WTC11 (cell line): ENCODE data around the gene TMEM135. TPM values are rescaled to one million over a fixed set of nuclear protein-coding genes. Genes with fewer than 3 reads are reported as not detected.

Experiments used
- ATAC-seq: fragments of 200-7000 bp; cut with Tn5 transposase; 2 replicates; pipeline ENCODE4 v1.10.0; 2021; ENCODE audit warnings: mild to moderate bottlenecking, moderate library complexity
- CTCF ChIA-PET: fragments of 300-600 bp; sonication (Branson Sonifier 250); formaldehyde crosslinking; loops from one replicate; lab custom pipeline; 2021; ENCODE audit warnings: antibody characterized with exemption; lab: Charles Lee
- POLR2A ChIA-PET: fragments of 350-600 bp; sonication (Branson Sonifier 250); formaldehyde crosslinking; loops from one replicate; lab custom pipeline; 2021; ENCODE audit warnings: antibody characterized with exemption; lab: Charles Lee
- DNase-seq: peaks from one replicate; pipeline ENCODE4 v3.0.0; 2021; ENCODE audit warnings: low spot score
- H3K27ac Mint-ChIP-seq: 2 replicates; pipeline ENCODE4 v1.8.0; 2021; ENCODE audit warnings: mixed read lengths
- H3K27me3 Mint-ChIP-seq: 2 replicates; pipeline ENCODE4 v1.8.0; 2021; ENCODE audit warnings: low read depth, mild to moderate bottlenecking, moderate library complexity, mixed read lengths
- H3K36me3 Mint-ChIP-seq: 2 replicates; pipeline ENCODE4 v1.8.0; 2021; ENCODE audit warnings: mixed read lengths
- H3K4me1 Mint-ChIP-seq: 2 replicates; pipeline ENCODE4 v1.8.0; 2022; ENCODE audit warnings: mixed read lengths
- H3K4me3 Mint-ChIP-seq: 2 replicates; pipeline ENCODE4 v1.8.0; 2021; ENCODE audit warnings: mild to moderate bottlenecking, moderate library complexity, mixed read lengths
- H3K9me3 Mint-ChIP-seq: 2 replicates; pipeline ENCODE4 v1.8.0; 2021; ENCODE audit warnings: mixed read lengths
- CREB1 ChIP-seq: sonication (generic); formaldehyde crosslinking; IDR thresholded peaks from 2 replicates; pipeline ENCODE4 v1.8.0; 2023; ENCODE audit warnings: mild to moderate bottlenecking, missing genetic modification reagents
- FOXP1 ChIP-seq: sonication (generic); formaldehyde crosslinking; IDR thresholded peaks from 2 replicates; pipeline ENCODE4 v1.8.0; 2022; ENCODE audit warnings: missing genetic modification reagents, mild to moderate bottlenecking, moderate library complexity, borderline replicate concordance
- JUN ChIP-seq: sonication (generic); formaldehyde crosslinking; IDR thresholded peaks from 2 replicates; pipeline ENCODE4 v1.8.0; 2023; ENCODE audit warnings: mild to moderate bottlenecking, missing genetic modification reagents
- MYBL2 ChIP-seq: sonication (generic); formaldehyde crosslinking; IDR thresholded peaks from 2 replicates; pipeline ENCODE4 v1.8.1; 2023; ENCODE audit warnings: mild to moderate bottlenecking, moderate library complexity, missing genetic modification reagents
- PRRX2 ChIP-seq: fragments of 250-450 bp; sonication (Bioruptor Pico); IDR thresholded peaks from 2 replicates; pipeline ENCODE4 v1.8.0; 2021; ENCODE audit warnings: mild to moderate bottlenecking
- RELA ChIP-seq: sonication (generic); formaldehyde crosslinking; IDR thresholded peaks from 2 replicates; pipeline ENCODE4 v1.8.1; 2022; ENCODE audit warnings: missing genetic modification reagents, mild to moderate bottlenecking, borderline replicate concordance
- SP1 ChIP-seq: sonication (generic); formaldehyde crosslinking; conservative IDR thresholded peaks from 2 replicates; pipeline ENCODE4 v1.8.1; 2022; ENCODE audit warnings: missing genetic modification reagents
- TP53 ChIP-seq: sonication (generic); formaldehyde crosslinking; IDR thresholded peaks from 2 replicates; pipeline ENCODE4 v1.8.1; 2023; ENCODE audit warnings: mild to moderate bottlenecking, missing genetic modification reagents
- ZNF121 ChIP-seq: sonication (generic); formaldehyde crosslinking; IDR thresholded peaks from 2 replicates; pipeline ENCODE4 v1.8.0; 2023; ENCODE audit warnings: missing genetic modification reagents
- ZNF396 ChIP-seq: fragments of 250-450 bp; sonication (Bioruptor Pico); IDR thresholded peaks from 2 replicates; pipeline ENCODE4 v1.8.0; 2021; ENCODE audit warnings: mild to moderate bottlenecking, moderate library complexity, borderline replicate concordance
- total RNA-seq: library from RNA; stranded (reverse); gene quantifications from 3 replicates; pipeline ENCODE4 v1.2.3, GENCODE V29; 2021
- TF ChIP-seq, protein P1 (sequence below): sonication (generic); formaldehyde crosslinking; IDR thresholded peaks from 2 replicates; pipeline ENCODE4 v1.8.1; 2023; ENCODE audit warnings: mild to moderate bottlenecking, missing genetic modification reagents
- TF ChIP-seq, protein P2 (sequence below): fragments of 250-450 bp; sonication (Bioruptor Pico); IDR thresholded peaks from 2 replicates; pipeline ENCODE4 v1.9.0; 2021; ENCODE audit warnings: mild to moderate bottlenecking, borderline replicate concordance
- TF ChIP-seq, protein P3 (sequence below): sonication (generic); formaldehyde crosslinking; conservative IDR thresholded peaks from 2 replicates; pipeline ENCODE4 v1.8.1; 2022; ENCODE audit warnings: mild to moderate bottlenecking, missing genetic modification reagents
- TF ChIP-seq, protein P4 (sequence below): sonication (generic); formaldehyde crosslinking; IDR thresholded peaks from 2 replicates; pipeline ENCODE4 v1.8.1; 2023; ENCODE audit warnings: mild to moderate bottlenecking, missing genetic modification reagents, moderate library complexity
- TF ChIP-seq, protein P5 (sequence below): sonication (generic); formaldehyde crosslinking; IDR thresholded peaks from 2 replicates; pipeline ENCODE4 v1.8.1; 2022; ENCODE audit warnings: missing genetic modification reagents, borderline replicate concordance
- TF ChIP-seq, protein P6 (sequence below): sonication (generic); formaldehyde crosslinking; IDR thresholded peaks from 2 replicates; pipeline ENCODE4 v1.8.0; 2023; ENCODE audit warnings: missing genetic modification reagents, mild to moderate bottlenecking, borderline replicate concordance

TMEM135 gene
- total RNA-seq, 1 experiment from 2014 or later, result 35.8 TPM

DNA sequence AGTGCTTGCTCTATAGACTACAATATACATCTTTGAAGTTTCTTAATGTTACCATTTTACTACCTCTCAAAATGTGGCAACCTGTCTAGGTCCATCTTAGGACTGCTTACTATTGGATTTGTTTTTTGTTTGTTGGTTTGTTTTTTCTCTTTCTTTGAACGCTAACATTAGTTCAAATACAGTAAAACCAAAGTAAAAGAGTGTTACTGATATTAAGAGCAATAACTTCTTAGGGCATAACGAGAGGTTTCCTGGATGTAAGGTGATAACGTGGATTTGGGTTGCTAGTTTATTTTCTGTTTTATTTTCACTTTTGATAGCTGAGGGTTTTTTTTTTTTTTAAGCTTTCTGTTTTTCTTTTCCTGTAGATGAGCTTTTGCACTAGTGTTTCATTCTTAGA is 43.6 kb downstream of the TMEM135 start:
- Mint-ChIP-seq H3K4me1 (peaks cover 28% of the 10 kb centered on the region), H3K4me3 (no peak overlapping the region), H3K9me3 (peaks cover 8% of the 10 kb centered on the region), H3K27ac (no peak overlapping the region; the same call in 1 of the 2 replicates), H3K36me3 (peaks cover 20% of the 10 kb centered on the region), H3K27me3 (peaks cover 57% of the 10 kb centered on the region)
- ChIA-PET CTCF (interaction anchor here (0.7 to 1.6 kb wide), 2 partner anchors 16 to 86 kb away, joined by 3 to 7 read pairs; no protein-coding TSS in a partner anchor), POLR2A (no interaction called here)
- TF ChIP-seq ZNF121 (no peak), JUN (no peak), PRRX2 (no peak), RELA (CRISPR knock-in tag) (no peak), CREB1 (no peak), ZNF396 (CRISPR knock-in tag) (no peak), TP53 (CRISPR knock-in tag) (no peak), MYBL2 (no peak)
- TF ChIP-seq, protein P1, sequence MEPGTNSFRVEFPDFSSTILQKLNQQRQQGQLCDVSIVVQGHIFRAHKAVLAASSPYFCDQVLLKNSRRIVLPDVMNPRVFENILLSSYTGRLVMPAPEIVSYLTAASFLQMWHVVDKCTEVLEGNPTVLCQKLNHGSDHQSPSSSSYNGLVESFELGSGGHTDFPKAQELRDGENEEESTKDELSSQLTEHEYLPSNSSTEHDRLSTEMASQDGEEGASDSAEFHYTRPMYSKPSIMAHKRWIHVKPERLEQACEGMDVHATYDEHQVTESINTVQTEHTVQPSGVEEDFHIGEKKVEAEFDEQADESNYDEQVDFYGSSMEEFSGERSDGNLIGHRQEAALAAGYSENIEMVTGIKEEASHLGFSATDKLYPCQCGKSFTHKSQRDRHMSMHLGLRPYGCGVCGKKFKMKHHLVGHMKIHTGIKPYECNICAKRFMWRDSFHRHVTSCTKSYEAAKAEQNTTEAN (CRISPR knock-in tag), result no peak
- TF ChIP-seq, protein P2, sequence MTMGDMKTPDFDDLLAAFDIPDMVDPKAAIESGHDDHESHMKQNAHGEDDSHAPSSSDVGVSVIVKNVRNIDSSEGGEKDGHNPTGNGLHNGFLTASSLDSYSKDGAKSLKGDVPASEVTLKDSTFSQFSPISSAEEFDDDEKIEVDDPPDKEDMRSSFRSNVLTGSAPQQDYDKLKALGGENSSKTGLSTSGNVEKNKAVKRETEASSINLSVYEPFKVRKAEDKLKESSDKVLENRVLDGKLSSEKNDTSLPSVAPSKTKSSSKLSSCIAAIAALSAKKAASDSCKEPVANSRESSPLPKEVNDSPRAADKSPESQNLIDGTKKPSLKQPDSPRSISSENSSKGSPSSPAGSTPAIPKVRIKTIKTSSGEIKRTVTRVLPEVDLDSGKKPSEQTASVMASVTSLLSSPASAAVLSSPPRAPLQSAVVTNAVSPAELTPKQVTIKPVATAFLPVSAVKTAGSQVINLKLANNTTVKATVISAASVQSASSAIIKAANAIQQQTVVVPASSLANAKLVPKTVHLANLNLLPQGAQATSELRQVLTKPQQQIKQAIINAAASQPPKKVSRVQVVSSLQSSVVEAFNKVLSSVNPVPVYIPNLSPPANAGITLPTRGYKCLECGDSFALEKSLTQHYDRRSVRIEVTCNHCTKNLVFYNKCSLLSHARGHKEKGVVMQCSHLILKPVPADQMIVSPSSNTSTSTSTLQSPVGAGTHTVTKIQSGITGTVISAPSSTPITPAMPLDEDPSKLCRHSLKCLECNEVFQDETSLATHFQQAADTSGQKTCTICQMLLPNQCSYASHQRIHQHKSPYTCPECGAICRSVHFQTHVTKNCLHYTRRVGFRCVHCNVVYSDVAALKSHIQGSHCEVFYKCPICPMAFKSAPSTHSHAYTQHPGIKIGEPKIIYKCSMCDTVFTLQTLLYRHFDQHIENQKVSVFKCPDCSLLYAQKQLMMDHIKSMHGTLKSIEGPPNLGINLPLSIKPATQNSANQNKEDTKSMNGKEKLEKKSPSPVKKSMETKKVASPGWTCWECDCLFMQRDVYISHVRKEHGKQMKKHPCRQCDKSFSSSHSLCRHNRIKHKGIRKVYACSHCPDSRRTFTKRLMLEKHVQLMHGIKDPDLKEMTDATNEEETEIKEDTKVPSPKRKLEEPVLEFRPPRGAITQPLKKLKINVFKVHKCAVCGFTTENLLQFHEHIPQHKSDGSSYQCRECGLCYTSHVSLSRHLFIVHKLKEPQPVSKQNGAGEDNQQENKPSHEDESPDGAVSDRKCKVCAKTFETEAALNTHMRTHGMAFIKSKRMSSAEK, result no peak
- TF ChIP-seq, protein P3, sequence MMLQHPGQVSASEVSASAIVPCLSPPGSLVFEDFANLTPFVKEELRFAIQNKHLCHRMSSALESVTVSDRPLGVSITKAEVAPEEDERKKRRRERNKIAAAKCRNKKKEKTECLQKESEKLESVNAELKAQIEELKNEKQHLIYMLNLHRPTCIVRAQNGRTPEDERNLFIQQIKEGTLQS (CRISPR knock-in tag), result no peak
- TF ChIP-seq, protein P4, sequence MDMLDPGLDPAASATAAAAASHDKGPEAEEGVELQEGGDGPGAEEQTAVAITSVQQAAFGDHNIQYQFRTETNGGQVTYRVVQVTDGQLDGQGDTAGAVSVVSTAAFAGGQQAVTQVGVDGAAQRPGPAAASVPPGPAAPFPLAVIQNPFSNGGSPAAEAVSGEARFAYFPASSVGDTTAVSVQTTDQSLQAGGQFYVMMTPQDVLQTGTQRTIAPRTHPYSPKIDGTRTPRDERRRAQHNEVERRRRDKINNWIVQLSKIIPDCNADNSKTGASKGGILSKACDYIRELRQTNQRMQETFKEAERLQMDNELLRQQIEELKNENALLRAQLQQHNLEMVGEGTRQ (CRISPR knock-in tag), result no peak
- DNase-seq, result no peak
- no peak for ATAC-seq

DNA sequence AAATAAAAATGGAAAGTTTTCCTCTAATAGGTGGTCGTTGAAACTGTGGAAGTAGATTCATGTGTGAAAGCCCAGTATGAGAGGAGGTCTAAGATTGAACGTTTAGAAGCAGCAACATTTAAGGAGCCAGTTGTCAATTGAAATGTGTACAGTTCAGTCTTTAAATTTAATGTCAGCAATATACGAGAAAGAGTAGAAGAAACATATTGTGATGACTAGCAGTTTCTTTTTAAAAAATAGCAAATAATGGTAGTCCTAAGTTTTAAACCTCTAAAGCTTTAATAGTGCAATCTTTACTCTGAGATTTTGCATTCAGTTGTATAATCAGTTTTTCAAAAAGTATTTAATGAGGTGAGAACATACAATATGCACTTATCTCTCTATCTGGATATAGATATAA is 44.9 kb downstream of the TMEM135 start:
- peaks cover 63% of the 10 kb centered on the region for H3K27me3 Mint-ChIP-seq
- no peak for ATAC-seq
- ChIA-PET CTCF (interaction anchor here (0.6 to 1.6 kb wide), 3 partner anchors 15 to 143 kb away, joined by 3 to 7 read pairs (median 4); no protein-coding TSS in a partner anchor), POLR2A (no interaction called here)
- peaks cover 20% of the 10 kb centered on the region for H3K9me3 Mint-ChIP-seq
- peaks cover 28% of the 10 kb centered on the region for H3K4me1 Mint-ChIP-seq
- H3K36me3 Mint-ChIP-seq, result peaks cover 23% of the 10 kb centered on the region
- H3K4me3 Mint-ChIP-seq, result peak overlapping the region; percentile 42; the same call in 1 of the 2 replicates
- no peak overlapping the region for H3K27ac Mint-ChIP-seq
- no peak for DNase-seq
- TF ChIP-seq SP1 (CRISPR knock-in tag) (no peak), CREB1 (no peak), FOXP1 (CRISPR knock-in tag) (no peak)
- TF ChIP-seq, protein P5, sequence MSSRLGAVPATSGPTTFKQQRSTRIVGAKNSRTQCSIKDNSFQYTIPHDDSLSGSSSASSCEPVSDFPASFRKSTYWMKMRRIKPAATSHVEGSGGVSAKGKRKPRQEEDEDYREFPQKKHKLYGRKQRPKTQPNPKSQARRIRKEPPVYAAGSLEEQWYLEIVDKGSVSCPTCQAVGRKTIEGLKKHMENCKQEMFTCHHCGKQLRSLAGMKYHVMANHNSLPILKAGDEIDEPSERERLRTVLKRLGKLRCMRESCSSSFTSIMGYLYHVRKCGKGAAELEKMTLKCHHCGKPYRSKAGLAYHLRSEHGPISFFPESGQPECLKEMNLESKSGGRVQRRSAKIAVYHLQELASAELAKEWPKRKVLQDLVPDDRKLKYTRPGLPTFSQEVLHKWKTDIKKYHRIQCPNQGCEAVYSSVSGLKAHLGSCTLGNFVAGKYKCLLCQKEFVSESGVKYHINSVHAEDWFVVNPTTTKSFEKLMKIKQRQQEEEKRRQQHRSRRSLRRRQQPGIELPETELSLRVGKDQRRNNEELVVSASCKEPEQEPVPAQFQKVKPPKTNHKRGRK (CRISPR knock-in tag), result no peak
- TF ChIP-seq, protein P6, sequence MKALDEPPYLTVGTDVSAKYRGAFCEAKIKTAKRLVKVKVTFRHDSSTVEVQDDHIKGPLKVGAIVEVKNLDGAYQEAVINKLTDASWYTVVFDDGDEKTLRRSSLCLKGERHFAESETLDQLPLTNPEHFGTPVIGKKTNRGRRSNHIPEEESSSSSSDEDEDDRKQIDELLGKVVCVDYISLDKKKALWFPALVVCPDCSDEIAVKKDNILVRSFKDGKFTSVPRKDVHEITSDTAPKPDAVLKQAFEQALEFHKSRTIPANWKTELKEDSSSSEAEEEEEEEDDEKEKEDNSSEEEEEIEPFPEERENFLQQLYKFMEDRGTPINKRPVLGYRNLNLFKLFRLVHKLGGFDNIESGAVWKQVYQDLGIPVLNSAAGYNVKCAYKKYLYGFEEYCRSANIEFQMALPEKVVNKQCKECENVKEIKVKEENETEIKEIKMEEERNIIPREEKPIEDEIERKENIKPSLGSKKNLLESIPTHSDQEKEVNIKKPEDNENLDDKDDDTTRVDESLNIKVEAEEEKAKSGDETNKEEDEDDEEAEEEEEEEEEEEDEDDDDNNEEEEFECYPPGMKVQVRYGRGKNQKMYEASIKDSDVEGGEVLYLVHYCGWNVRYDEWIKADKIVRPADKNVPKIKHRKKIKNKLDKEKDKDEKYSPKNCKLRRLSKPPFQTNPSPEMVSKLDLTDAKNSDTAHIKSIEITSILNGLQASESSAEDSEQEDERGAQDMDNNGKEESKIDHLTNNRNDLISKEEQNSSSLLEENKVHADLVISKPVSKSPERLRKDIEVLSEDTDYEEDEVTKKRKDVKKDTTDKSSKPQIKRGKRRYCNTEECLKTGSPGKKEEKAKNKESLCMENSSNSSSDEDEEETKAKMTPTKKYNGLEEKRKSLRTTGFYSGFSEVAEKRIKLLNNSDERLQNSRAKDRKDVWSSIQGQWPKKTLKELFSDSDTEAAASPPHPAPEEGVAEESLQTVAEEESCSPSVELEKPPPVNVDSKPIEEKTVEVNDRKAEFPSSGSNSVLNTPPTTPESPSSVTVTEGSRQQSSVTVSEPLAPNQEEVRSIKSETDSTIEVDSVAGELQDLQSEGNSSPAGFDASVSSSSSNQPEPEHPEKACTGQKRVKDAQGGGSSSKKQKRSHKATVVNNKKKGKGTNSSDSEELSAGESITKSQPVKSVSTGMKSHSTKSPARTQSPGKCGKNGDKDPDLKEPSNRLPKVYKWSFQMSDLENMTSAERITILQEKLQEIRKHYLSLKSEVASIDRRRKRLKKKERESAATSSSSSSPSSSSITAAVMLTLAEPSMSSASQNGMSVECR (CRISPR knock-in tag), result no peak
